ENCODE data around the gene KANK2.

The KANK2 gene

GRCh38 chr19:11145536-11145924 is 51.8 kb downstream of the KANK2 start:
- H3K27ac ChIP-seq: no peak overlapping the region
- no peak for TF ChIP-seq CTCF (IDR thresholded peaks at IDR 0.05)
- TF ChIP-seq ZFX (IDR thresholded peaks at IDR 0.05; ENCODE audit: borderline replicate concordance): no peak

- TF ChIP-seq ZFX (IDR thresholded peaks at IDR 0.05; ENCODE audit: borderline replicate concordance): no peak
- TF ChIP-seq CTCF (IDR thresholded peaks at IDR 0.05): no peak
- peak overlapping the region; percentile 10; the same call in 1 of the 2 replicates for H3K27ac ChIP-seq
Observed at GRCh38 chr19:11142528-11143171, 54.7 kb downstream of the KANK2 start.

GRCh38 chr19:11141937-11142527 is 55.3 kb downstream of the KANK2 start:
- H3K27ac ChIP-seq: no peak overlapping the region; the same call in 1 of the 2 replicates
- TF ChIP-seq ZFX (IDR thresholded peaks at IDR 0.05; ENCODE audit: borderline replicate concordance) (no peak), CTCF (IDR thresholded peaks at IDR 0.05) (no peak)

GRCh38 chr19:11140896-11141295 is 56.4 kb downstream of the KANK2 start:
- TF ChIP-seq ZFX (IDR thresholded peaks at IDR 0.05; ENCODE audit: borderline replicate concordance) (no peak), CTCF (IDR thresholded peaks at IDR 0.05) (no peak)
- 0 out of 2 replicates have a peak overlapping the region, but pooled peaks have one; percentile 27 for H3K27ac ChIP-seq

GRCh38 chr19:11140023-11140538 is 57.3 kb downstream of the KANK2 start:
- H3K27ac ChIP-seq: peak overlapping the region; percentile 27; the same call in 1 of the 2 replicates

GRCh38 chr19:11138601-11139300 is 58.6 kb downstream of the KANK2 start:
- peak overlapping the region; percentile 61 for H3K27ac ChIP-seq
- TF ChIP-seq CTCF (IDR thresholded peaks at IDR 0.05): no peak
- no peak for TF ChIP-seq ZFX (IDR thresholded peaks at IDR 0.05; ENCODE audit: borderline replicate concordance)

GRCh38 chr19:11137542-11138384 is 59.6 kb downstream of the KANK2 start:
- TF ChIP-seq ZFX (IDR thresholded peaks at IDR 0.05; ENCODE audit: borderline replicate concordance) (no peak), CTCF (IDR thresholded peaks at IDR 0.05) (peak; percentile 80)
- peak overlapping the region; percentile 61 for H3K27ac ChIP-seq

All from 22Rv1 (cell line).